ENCODE results near the gene PTOV1. TPM values are rescaled to one million over a fixed set of nuclear protein-coding genes. Genes with fewer than 3 reads are reported as not detected.

The PTOV1 gene
- polyA plus RNA-seq, 1 experiment = 67.6 TPM

DNA sequence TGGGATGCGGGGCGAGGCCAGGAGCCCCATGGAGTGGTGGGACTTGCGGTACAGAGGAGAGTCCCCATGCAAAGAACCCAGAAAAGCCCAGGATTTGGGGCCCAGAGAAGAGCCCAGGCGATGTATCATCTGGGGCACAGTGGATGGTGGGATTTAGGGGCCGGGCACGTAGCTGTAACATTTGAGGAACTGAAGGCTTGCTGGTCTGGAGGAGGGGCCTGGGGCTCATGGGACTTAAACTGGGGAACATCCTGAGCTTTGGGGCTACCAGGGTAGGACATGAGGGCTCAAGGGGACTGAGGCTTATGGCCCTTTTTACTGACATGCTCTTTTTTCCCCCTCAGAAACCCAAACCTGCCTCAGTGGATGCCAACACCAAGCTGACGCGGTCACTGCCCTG lies 19.4 kb upstream of the PTOV1 start:
- CTCF ChIA-PET = no interaction called here
- H3K36me3 ChIP-seq (ENCODE audit: control insufficient read depth, insufficient read depth, low read length) = peaks cover 48% of the 10 kb centered on the region
- no peak overlapping the region for H3K4me3 ChIP-seq (ENCODE audit: low read depth, low read length)
- POLR2A ChIA-PET = no interaction called here
- TF ChIP-seq, protein P1, sequence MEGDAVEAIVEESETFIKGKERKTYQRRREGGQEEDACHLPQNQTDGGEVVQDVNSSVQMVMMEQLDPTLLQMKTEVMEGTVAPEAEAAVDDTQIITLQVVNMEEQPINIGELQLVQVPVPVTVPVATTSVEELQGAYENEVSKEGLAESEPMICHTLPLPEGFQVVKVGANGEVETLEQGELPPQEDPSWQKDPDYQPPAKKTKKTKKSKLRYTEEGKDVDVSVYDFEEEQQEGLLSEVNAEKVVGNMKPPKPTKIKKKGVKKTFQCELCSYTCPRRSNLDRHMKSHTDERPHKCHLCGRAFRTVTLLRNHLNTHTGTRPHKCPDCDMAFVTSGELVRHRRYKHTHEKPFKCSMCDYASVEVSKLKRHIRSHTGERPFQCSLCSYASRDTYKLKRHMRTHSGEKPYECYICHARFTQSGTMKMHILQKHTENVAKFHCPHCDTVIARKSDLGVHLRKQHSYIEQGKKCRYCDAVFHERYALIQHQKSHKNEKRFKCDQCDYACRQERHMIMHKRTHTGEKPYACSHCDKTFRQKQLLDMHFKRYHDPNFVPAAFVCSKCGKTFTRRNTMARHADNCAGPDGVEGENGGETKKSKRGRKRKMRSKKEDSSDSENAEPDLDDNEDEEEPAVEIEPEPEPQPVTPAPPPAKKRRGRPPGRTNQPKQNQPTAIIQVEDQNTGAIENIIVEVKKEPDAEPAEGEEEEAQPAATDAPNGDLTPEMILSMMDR (IDR thresholded peaks at IDR 0.05; ENCODE audit: insufficient read depth, low read depth, low read length) = no peak
- no peaks in the 10 kb centered on the region for H3K27me3 ChIP-seq (ENCODE audit: control insufficient read depth, insufficient read depth, low read length)
- no peak for DNase-seq (ENCODE audit: low read depth)

DNA sequence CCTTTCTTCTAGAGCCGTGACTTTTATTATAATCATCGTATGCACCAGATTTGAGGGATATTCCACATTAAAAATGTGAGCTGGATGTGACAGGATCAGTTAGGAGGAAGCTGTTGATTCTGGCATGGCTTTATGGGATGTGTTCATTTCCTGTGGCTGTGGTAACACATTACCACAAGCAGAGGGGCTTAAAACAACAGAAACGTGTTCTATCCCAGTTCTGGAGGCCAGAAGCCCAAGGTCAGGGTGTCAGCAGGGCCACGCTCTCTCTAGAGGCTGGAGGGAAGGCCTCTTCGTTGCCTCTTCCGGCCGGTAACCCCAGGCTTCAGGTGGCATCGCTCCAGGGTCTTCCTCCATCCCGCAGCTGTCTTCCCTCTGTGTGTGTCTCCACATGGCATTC lies 18.4 kb upstream of the PTOV1 start:
- ChIA-PET POLR2A (no interaction called here), CTCF (no interaction called here)
- TF ChIP-seq, protein P1 (IDR thresholded peaks at IDR 0.05; ENCODE audit: insufficient read depth, low read depth, low read length) = no peak
- no peak for DNase-seq (ENCODE audit: low read depth)
- H3K36me3 ChIP-seq (ENCODE audit: control insufficient read depth, insufficient read depth, low read length) = peaks cover 51% of the 10 kb centered on the region
- H3K27me3 ChIP-seq (ENCODE audit: control insufficient read depth, insufficient read depth, low read length) = no peaks in the 10 kb centered on the region
- no peak overlapping the region for H3K4me3 ChIP-seq (ENCODE audit: low read depth, low read length)

DNA sequence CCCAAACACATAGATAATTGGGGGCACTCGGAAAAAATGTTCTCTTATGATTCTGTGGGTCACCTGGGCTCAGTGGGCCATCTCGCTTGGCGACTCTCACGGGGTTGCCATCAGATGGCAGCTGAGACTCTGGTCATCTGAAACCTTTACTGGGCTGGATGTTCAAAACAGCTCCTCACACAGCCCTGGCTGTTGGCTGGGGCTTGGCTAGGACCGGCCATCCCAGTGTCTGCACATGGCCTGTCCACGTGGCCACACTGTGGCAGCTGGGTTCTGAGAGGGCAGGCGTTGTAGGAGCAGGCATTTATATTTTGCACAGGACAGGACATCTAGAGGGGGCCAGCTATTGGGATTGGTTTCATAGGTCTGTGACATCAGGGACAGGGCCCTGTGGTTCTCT lies 17.4 kb upstream of the PTOV1 start:
- POLR2A ChIA-PET = no interaction called here
- DNase-seq (ENCODE audit: low read depth) = no peak
- TF ChIP-seq, protein P1 (IDR thresholded peaks at IDR 0.05; ENCODE audit: insufficient read depth, low read depth, low read length) = no peak

DNA sequence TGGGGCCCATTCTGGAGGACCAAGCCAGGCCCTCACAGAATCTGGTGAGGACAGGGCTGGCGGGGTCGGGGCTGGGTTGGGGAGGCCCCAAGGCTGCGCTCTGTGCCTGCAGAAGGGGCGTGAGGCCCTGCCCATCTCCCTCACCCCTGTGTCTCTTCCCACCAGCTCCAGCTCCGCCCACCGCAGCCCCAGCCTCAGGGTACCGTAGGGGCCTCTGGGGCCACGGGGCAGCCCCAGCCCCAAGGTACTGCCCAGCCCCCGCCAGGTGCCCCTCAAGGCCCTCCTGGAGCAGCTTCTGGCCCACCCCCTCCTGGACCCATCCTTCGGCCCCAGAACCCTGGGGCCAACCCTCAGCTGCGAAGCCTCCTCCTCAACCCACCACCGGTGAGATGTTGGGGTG lies 15.4 kb upstream of the PTOV1 start:
- Histone ChIP-seq H3K4me3 (ENCODE audit: low read depth, low read length) (no peak overlapping the region), H3K36me3 (ENCODE audit: control insufficient read depth, insufficient read depth, low read length) (peaks cover 46% of the 10 kb centered on the region), H3K27me3 (ENCODE audit: control insufficient read depth, insufficient read depth, low read length) (no peaks in the 10 kb centered on the region)
- POLR2A ChIA-PET = no interaction called here
- TF ChIP-seq, protein P1 (IDR thresholded peaks at IDR 0.05; ENCODE audit: insufficient read depth, low read depth, low read length) = no peak
- CTCF ChIA-PET = no interaction called here
- DNase-seq (ENCODE audit: low read depth) = no peak

More for the DNA sequence above, 17.4 kb upstream of the PTOV1 start:
- Histone ChIP-seq H3K27me3 (ENCODE audit: control insufficient read depth, insufficient read depth, low read length) (no peaks in the 10 kb centered on the region), H3K36me3 (ENCODE audit: control insufficient read depth, insufficient read depth, low read length) (peaks cover 50% of the 10 kb centered on the region), H3K4me3 (ENCODE audit: low read depth, low read length) (no peak overlapping the region)
- CTCF ChIA-PET = no interaction called here

DNA sequence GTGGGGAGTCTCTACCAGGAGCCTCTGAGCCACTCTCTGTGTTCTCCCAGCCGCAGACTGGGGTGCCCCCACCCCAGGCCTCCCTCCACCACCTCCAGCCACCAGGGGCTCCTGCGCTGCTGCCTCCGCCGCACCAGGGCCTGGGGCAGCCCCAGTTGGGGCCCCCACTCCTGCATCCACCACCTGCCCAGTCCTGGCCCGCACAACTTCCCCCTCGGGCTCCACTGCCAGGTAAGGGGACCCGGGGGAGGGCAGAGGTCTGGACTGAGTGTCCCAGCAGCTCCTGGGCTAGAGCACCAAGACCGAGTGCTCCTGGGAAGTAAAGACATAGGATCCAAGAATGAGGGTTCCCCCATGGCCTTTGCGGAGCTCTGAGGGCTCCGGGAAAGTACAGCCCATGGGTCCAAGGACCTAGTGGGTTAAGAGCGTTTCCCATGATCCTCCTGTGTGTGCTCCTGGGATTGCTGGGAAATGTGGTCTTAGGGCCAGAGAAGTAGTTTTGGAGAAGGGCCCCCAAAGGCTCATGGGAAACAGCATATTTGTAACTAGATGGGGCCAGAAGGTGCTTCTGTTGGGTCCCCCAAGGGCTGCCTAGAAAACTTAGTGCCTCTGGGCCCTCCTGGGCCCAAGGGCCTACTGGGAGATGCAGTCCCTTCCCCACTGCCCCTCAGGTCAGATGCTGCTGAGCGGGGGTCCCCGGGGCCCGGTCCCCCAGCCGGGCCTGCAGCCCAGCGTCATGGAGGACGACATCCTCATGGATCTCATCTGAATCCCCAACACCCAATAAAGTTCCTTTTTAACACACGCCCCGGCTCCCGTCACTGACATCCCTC lies 14.6 kb upstream of the PTOV1 start:
- H3K27me3 ChIP-seq (ENCODE audit: control insufficient read depth, insufficient read depth, low read length) = no peaks in the 10 kb centered on the region
- CTCF ChIA-PET = no interaction called here
- no peak overlapping the region for H3K4me3 ChIP-seq (ENCODE audit: low read depth, low read length)
- DNase-seq (ENCODE audit: low read depth) = no peak
- H3K36me3 ChIP-seq (ENCODE audit: control insufficient read depth, insufficient read depth, low read length) = peaks cover 43% of the 10 kb centered on the region
- POLR2A ChIA-PET = no interaction called here
- TF ChIP-seq, protein P1 (IDR thresholded peaks at IDR 0.05; ENCODE audit: insufficient read depth, low read depth, low read length) = no peak
